Lower leg skin (tissue), 4 donors: ENCODE measurements around the gene TLNRD1. TPM values are rescaled to one million over a fixed set of nuclear protein-coding genes. Genes with fewer than 3 reads are reported as not detected.
"Not testable (repeated sequence)": the region's sequence is repeated elsewhere in the genome, so short reads cannot be mapped to it uniquely, and the experiment has no call there.

Experiments
- DNase-seq, 2 donors: peaks; one replicate each; pipeline ENCODE4 v3.0.0-alpha.2; 2019; ENCODE audit warnings: low spot score in 2 of 2
- H3K4me3 ChIP-seq: fragments of 200-600 bp; sonication (generic); 2 replicates; pipeline ENCODE4 v1.5.1; 2017; ENCODE audit warnings: mild to moderate bottlenecking, low read depth; ENCODE audit not compliant: poor library complexity, severe bottlenecking
- CTCF ChIP-seq, 3 donors: fragments of 450-650 bp; IDR thresholded peaks; one replicate each; pipeline ENCODE4 v1.5.1; 2016; ENCODE audit warnings: antibody characterized with exemption in 3 of 3, mild to moderate bottlenecking in 3 of 3, moderate library complexity in 2 of 3
- POLR2A ChIP-seq, 2 donors: fragments of 450-650 bp; IDR thresholded peaks; one replicate each; pipeline ENCODE4 v1.6.1; 2016 to 2017; ENCODE audit warnings: antibody characterized with exemption in 2 of 2, mild to moderate bottlenecking in 1 of 2, moderate library complexity in 1 of 2
- WGBS, 2 donors: methylation state at CpG; one replicate each; pipeline ENCODE4 v1.1.5; 2018; 5-methylcytosine and 5-hydroxymethylcytosine counted together
- intact Hi-C: fragments of 100-400 bp; cut with DNase I; formaldehyde crosslinking; loops from one replicate; pipeline ENCODE4 v1.15.0; 2023; ENCODE audit warnings: low total_unique reads
- total RNA-seq, 4 donors: library from RNA; depleted of rRNA; stranded (reverse); fragments of >200 nt; gene quantifications; one replicate each; pipeline ENCODE4 v1.1.0, GENCODE V29; 2016

Gene TLNRD1
- 10 to 100 TPM in 3 of 4 donors, 1 to 10 TPM in 1; 7.3 to 15.0 (median 12.1) TPM for total RNA-seq

DNA sequence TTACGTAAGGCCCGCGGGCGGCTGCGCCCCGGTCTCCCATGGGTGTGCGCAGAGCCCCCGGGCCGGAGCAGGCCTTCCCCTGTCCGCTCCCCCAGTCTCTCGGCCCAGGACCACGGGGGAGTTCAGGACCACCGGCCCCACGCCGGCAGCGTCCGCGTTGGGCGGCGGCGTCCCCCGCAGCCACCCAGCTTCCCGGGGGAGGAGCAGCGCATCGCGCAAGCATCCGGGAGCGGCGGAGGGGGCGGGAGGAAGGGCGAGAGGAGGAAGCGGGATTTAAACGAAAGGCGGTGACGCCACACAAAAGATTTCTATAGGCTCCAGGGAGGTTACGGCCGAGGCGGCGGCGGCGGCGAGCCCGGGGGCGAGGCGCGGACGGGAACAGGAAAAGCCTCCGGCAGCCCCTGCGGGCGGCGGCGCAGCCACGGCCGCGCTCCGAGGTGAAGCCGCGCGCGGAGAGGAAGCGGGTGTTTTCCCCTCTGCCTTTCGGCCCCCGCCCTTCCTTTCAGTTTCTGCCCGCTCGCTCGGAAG, at the start of gene TLNRD1:
Gene TLNRD1 (plus strand): TSS at position 300 of the 528 bp plus-strand sequence. CDS start 1,349 bp downstream, outside the sequence.
- intact Hi-C loops = no loop called here
- peak within 1 kb of the TSS; percentile 77 for H3K4me3 ChIP-seq
- 0 to 1% methylated on average over 44 to 58 of the region's 66 CpGs for WGBS, 2 donors
- TF ChIP-seq CTCF (IDR thresholded peaks at IDR 0.05) = no peak
- TF ChIP-seq POLR2A (IDR thresholded peaks at IDR 0.05) = no peak
- DNase-seq = peak; percentile 89 to 98

GRCh38 chr15:80951941-80952340, 48.8 kb upstream of the TLNRD1 start:
- TF ChIP-seq CTCF (IDR thresholded peaks at IDR 0.05) (no peak), POLR2A (IDR thresholded peaks at IDR 0.05) (no peak)
- intact Hi-C loops = no loop called here
- peak in 1 of 2 donors; percentile 58 for DNase-seq
- no peak overlapping the region for H3K4me3 ChIP-seq
- WGBS, 2 donors = 70 to 71% methylated on average over 5 of the region's 5 CpGs

- DNase-seq = peak in 1 of 2 donors; percentile 60
- no peak overlapping the region for H3K4me3 ChIP-seq
- TF ChIP-seq POLR2A (IDR thresholded peaks at IDR 0.05) = no peak
- no peak for TF ChIP-seq CTCF (IDR thresholded peaks at IDR 0.05)
- intact Hi-C loops = no loop called here
- WGBS, 2 donors = 91 to 95% methylated on average over 12 of the region's 12 CpGs
Measured at GRCh38 chr15:80953001-80953952, 47.4 kb upstream of the TLNRD1 start.

DNA sequence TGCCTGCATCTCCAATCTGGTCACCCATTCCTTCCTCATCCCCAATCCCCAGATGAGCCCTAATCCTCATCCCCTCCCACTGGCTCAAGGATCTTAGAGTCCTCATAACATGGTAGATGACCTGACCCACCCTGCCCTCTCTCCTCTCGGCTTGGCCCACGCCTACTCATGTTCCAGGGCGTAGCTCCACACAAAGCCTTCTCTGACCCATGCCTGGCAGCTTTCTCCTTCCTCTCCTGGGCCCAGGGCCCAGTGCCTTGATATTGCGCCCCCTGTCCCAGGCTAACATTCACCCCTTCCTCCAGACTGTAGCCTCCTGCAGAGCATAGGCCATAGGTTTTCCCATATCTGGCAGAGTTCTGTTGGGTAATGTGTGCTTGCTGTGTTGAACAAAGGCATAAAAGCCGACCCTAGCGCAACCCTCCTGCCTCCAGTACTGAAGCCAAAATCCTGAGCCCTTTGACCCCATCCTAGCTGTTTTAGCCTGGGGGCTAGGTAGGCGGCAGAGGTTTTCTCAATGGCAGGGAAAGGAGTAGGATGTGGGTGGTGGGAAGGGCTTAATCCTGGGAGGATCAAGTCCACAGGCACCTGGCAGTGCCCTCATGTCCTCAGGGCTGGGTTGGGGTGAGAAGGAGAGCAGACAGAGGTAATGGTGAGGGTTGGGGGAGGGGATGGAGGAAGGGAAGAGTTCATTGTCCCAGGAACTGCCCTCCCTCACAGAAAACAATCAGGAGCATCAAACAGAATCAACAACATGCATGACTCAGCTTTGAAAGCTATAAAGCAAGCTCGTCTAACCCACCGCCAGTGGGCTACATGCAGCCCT, 46.6 kb upstream of the TLNRD1 start:
- 65 to 77% methylated on average over 9 of the region's 9 CpGs for WGBS, 2 donors
- no peak for TF ChIP-seq CTCF (IDR thresholded peaks at IDR 0.05)
- TF ChIP-seq POLR2A (IDR thresholded peaks at IDR 0.05) = no peak
- DNase-seq = peak in 1 of 2 donors; percentile 65
- H3K4me3 ChIP-seq = no peak overlapping the region
- intact Hi-C loops = no loop called here

- peak; percentile 43 to 73 for DNase-seq
- 62 to 68% methylated on average over 19 of the region's 19 CpGs for WGBS, 2 donors
- H3K4me3 ChIP-seq, intact Hi-C loops: not testable (repeated sequence)
Measured at GRCh38 chr15:80955571-80956452, 44.9 kb upstream of the TLNRD1 start.
